ENCODE measurements around the gene SCN3A.

The SCN3A gene

DNA sequence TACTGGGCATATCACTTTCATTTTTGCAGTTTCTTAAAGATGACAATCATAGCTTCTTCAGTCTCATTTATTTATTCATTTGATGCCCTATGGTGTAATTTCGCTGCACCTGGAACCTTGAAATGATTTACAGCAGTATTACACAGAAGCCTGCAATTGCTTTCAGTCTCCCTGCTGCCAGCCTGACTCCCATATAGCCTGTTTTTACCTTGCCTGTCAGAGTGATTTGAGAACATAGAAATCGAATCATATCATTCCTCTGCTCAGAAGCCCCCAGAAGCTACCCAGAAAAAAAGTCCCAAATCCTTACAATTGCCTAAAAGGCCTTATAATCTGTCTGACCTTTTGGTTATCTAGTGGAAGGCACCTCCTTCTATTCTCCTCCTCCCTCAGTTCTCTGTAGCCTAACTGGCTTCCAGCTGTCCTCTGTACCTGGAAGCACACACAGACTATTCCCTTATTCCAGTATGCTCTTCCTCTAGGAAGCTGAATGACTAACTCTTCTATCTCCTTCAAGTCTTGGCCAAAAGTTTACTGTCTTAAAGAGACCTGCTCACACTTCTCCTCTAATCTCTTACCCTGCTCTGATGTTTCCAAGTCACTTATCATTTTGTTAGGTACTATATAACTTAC is 12.6 kb downstream of the SCN3A start:
- DNase-seq (ENCODE audit: low spot score), result no peak

DNA sequence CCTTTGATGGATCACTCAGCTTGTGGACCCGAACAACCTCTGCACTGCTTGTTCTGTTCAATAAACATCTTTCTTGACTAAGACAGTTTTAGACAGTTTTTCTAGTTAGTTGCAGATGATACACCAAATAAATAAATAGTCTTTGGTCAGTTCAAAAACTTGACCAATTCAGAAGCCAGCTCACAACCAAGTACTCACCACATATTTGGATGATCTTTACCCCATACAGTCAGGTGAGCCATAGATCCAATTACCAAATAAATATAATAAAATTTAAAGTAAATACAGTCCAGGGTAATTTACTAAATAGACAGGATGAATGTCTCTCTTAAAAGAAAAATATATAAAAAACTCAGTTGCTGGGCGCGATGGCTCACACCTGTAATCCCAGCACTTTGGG is 18.2 kb downstream of the SCN3A start:
- DNase-seq (ENCODE audit: low spot score), result no peak

DNA sequence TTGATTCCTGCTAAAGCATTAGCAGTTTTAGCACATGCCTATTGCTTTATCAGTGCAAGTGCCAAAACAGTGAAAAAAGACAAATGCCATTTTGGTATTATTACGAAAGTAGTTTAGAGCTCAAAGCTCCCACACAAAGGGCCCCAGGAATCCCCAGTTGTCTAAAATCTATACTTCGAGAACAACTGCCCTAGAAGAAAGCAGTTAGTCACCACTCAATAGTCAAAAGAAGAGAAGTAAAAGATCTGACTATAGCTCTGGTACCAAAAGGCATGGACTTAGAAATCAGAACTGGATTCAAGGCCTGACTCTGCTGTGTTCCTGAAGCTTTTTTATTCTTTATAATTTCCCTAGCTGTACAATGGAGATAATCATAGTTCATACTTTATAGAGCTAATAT is 21.8 kb downstream of the SCN3A start:
- no peak for DNase-seq (ENCODE audit: low spot score)

DNA sequence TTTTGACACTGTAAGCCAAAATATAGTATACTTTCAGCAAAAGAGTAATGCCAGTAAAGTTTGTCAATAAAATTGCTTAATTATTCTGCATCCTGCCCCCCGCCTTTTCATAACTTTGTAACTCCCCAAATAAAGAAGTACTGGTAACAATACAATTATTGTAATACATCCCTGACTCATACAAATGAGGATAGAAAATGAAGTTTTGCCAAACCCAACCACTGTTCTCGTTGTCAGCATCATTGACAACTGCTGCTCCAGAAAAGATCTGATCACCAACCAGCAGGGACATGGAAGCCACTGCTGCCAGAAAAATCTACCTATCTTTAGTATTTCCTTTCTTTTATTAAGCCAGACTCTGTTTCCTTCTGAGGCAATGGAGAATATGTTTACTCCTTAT is 27.1 kb downstream of the SCN3A start:
- DNase-seq (ENCODE audit: low spot score), result no peak

DNA sequence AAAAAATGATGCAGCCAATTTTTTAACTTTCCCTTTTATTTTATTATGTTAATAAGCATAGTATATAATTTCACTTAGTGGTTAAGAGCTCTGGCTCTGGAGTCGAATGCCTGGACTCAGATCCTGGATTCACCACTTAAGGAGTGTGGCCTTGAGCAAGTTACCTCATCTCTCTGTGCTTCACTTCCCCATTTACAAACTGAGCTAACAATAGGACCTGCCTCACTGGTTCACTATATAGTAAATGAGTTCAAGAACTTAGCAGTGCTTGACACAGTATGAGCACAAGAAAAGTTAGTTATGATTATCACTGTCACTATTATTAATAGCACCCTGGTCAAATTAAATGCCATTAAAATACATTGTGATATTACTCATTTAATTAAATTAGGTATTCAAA is 30.6 kb downstream of the SCN3A start:
- DNase-seq (ENCODE audit: low spot score), result no peak

DNA sequence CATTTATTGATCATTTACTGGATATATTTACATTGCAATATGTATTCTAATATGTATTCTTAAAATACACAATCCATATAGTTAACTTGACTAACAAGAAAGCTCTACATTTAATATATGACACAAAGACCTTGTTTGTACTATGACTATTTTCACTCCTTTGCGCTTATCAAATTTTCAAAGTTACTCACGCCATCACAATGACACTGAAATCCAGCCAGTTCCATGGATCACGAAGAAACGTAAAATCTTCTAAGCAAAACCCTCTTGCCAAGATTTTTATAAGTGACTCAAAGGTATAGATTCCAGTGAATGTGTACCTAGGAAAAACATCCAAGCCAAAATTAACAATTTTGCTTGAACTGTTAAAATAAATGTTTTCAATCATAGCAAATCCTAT is 39.6 kb downstream of the SCN3A start:
- no peak for DNase-seq (ENCODE audit: low spot score)

DNA sequence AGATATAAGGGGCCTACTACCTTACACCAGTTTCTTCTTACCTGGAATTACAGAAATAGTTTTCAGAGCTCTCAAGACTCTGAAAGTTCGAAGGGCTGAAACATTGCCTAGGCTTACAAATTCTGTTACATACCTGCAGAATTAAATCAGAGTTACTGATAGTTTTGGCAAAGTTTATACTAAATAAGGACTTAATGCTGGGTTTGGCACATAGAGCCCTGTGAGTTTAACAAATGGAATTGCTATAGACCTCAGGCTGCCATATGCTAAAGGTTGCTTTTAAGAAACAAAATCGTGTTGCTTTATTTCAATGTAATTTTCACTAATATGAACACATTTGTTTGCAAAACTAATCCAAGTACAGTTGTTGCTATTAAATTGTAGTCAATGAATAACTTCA is 40.1 kb downstream of the SCN3A start:
- DNase-seq (ENCODE audit: low spot score), result no peak

DNA sequence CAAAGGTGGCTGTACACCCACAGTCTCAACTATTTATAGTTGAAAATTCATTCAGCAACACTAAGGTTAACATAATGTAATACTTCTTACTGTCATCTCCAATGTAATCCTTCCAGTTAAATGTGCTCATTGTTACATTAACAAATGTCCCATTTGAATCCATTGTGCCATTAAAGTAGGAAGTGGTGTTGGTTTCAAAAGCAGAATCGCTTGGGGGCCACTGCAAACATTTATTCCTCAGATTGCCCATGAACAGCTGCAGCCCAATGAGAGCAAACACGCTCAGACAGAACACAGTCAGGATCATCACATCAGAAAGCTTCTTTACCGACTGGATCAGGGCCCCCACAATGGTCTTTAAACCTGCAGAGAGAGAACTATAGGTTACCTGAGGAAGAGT is 41.4 kb downstream of the SCN3A start:
- DNase-seq (ENCODE audit: low spot score), result no peak

DNA sequence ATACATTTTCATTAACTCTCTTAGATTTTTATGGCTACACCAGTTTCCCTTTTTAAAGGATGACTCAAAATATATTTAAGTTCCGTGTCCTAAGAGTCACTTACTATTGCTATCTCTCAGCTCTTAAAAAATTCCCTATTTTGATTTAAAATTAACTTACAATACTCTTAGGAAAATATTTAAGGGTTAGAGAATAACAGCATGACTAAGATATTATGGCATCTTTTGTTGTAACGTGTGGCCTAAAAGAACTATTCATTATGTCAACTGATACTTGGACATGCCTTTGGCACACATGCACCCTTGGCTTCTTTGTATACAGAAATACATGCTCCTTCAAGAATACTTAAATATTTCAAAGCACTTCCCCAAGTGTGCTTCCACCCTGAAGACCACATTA is 42.3 kb downstream of the SCN3A start:
- no peak for DNase-seq (ENCODE audit: low spot score)

DNA sequence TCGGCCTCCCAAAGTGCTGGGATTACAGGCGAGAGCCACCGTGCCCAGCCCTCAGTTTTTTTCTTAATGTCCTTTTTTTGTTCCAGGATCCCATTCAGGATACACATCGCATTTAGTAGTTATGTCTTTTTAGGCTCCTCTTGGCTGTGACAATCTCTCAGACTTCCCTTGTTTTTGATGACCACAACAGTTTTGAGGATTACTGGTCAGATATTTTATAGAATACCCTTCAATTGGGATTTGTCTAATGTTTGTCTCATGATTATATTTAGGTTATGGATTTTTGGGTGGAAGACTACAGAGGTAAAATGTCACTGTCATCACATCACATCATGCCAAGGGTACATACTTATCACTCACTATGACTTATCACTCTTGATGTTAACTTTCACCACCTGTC is 46.7 kb downstream of the SCN3A start:
- DNase-seq (ENCODE audit: low spot score), result no peak

DNA sequence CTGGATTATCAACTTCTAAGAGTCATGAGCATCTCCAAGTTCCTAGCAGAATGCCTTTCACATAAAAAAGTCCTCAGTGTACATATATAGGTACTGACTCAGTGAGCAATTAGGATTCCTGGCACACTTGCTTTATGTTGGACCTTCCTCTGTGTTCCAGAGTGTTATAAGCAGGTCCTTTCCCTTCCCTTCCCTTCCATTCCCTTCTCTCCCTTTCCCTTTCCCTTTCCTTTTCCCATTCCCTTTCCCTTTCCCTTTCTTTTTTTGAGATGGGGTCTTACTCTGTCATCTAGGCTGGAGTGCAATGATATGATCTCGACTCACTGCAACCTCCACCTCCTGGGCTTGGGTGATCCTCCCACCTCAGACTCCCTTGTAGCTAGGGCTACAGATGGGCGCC is 48.7 kb downstream of the SCN3A start:
- DNase-seq (ENCODE audit: low spot score), result no peak

DNA sequence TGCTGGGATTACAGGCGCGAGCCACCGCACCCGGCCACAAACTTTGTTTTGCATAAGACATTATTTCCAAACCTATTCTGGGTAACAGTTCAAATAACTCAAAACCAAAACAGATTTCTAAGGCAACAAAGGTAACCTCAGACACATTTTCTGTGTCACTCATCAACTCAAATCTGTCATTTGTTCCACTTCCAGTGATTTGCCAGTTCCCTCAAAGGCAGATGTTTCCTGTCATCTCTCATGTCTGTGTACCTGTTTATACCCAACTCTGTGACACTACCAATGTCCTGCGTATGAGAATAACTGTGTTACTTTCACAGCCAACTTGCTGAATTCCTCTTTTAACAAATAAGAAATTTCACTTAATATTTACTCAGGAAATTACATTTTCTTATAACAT is 54.4 kb downstream of the SCN3A start:
- DNase-seq (ENCODE audit: low spot score), result no peak

DNA sequence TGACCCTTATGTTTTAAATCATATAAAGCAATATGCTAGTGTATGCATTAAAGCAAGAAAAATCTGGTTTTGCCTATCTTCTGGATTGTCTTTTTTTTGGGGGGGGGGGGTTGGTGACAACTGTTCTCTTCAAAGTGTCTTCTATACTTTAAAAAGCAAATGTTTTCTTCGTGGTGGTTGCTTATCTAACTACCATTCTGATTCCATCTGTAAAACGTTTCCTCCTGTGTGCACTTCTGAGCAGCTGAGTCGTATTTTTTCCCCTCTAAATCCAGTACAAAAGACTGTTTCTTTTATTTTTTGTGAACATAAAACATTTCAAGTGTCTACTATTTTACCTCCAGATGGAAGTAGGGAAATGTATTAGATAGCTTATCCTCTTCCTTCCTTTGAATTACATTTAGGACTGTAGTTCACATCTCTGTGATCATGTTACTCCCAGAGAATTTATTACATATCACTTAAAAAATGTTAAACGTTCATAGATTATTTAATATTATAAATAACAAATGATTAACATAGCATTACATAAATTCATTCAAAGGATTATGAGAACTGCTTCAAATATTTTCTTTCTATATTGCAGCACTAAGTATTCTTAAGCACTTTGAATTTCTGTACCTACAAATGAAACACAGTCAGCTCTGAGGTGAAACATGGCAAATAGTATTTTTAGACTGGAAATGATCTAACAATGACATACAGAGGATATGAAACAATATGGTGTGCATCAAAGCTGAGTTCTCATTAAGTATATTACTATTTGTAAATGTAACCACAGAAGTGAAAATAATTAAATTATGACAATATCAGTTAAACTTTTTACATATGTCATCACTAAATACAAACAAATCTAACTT is 56.4 kb downstream of the SCN3A start:
- no peak for DNase-seq (ENCODE audit: low spot score)

DNA sequence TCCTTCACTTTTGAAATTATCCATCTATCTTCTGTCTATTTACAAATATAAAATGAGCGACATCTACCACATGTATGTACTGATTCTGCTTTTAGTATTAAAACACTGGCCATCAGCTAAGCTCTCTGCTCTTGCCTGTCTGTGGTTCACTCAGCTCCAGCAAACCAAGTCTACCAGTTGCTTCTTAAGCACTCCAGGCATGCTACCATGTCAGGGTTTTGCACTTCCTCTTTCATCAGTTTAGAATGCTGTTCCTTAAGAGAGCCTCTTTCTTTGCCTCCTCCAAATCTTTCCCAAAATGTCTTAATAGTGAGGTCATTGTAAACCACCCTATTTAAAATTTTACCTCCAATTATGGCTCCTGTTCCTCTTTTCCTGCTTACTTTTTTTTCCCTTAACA is 59.5 kb downstream of the SCN3A start:
- DNase-seq (ENCODE audit: low spot score), result no peak

DNA sequence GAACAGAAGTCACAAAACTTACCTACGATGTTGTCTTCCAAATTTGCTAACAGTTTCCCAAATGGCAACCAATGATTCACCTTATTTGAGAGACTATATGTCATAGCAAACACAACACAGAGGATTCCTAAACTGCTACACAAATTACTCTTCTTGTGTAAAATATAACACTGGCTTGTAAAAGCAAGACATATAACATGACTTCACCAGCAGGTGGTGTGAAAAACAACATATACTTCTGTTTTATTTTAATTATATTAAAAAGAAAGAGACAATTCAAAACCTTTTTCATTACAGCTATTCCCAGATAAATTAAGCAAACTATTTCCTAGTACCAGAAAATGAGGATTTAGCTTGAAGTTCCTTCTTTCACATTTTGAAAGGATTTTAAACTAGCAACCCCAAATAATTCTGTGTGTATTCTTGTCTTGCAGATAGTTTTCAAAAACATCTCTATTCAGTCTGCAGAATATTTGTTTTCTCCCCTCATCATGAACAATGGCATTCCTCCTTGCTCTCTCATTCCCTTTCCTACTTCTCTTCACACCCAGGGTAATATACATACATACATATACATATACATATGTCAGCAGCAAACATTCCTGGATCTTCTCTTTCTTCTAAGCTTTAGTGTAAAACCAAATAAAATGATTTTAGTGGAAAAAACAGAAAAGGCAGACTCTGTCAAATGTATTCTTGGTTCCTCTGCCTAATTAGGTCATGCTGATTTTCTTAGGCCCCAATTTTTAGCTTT is 62.1 kb downstream of the SCN3A start:
- DNase-seq (ENCODE audit: low spot score), result no peak

DNA sequence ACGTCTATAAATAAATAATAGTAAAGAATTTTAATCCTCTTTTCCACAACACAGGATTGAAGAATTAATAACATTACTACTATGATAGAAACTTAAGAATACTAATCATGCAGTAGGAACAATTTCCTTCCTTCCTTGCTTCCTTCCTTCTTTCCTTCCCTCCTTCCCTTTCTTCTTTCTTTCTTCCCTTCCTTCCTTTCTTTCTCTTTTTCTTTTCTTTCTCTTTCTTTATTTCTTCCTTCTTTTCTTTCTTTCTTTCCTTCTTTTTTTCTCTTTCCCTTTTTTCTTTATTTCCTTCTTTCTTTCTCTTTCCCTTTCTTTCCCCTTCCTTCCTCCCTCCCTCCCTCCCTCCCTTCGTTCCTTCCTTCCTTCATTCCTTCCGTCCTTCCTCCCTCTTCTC is 77.6 kb downstream of the SCN3A start:
- DNase-seq (ENCODE audit: low spot score), result no peak

DNA sequence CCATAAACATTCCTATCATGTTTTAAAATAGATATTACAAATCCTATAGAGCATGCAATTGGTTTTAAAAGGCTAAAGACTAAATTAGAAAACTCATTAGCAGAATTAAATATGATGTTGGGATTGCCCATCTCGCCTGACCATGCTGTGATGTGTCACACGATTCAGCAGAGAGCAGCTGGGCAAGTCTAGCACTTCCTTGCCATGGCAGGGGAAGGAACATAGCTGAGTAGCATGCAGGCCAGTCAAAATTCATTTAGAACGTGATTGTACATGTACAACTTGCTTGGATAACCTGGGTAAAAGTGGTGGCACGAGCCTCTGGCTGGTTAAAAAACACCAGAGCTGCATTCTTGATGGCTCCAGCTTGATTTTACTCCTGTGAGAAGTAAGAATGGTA is 81.3 kb downstream of the SCN3A start:
- DNase-seq (ENCODE audit: low spot score), result no peak

DNA sequence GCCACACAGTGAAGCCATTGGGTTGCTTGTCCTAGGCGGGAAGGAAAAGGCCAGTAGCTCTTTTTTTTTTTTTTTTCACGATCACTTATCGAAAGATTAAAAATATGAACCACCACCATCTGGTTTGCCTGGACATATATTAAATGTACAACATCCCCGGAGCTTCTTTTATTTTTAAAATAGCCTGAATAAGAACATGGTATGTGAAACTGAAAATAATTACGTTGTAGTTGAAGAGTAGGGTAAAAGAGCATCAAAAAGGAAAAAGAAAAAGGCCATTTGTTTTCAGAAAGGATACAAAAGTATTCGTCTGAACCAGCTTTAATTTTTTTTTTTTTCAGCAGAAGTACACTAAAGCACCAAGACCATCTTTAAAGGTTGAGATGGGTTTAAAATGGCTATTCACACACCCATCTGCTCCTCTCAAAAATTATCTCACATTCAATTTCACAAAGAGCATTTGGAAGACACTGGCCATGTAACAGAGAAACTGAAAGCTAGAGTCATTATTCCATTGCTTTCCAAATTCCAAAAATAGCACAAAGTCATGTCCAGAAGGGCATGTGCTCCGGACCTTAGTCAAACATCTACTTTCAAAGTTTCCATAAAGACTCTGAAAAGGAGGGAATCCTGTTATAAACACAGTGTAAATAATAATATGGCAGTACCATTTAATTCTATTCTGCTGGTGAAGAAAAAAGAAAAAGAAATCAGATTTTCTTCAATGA is 82.9 kb downstream of the SCN3A start:
- DNase-seq (ENCODE audit: low spot score), result no peak

DNA sequence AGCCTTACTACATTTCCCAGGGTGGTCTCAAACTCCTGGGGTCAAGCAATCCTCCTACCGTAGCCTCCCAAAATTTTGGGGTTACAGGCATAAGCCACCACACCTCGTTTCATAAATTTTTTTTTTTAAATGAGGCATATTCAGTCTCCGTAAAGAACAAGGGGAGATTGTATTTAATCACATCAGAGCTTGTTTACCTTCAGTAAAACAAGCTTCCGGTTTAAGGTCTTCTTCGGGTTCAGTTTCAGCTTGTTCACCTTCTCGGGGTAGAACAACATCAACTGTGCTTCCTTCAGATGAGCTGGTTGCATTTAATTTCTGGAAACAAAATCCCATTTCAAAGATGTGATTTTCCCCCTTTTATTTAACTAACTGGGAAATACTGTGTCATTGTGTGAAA is 88.6 kb downstream of the SCN3A start:
- no peak for DNase-seq (ENCODE audit: low spot score)

DNA sequence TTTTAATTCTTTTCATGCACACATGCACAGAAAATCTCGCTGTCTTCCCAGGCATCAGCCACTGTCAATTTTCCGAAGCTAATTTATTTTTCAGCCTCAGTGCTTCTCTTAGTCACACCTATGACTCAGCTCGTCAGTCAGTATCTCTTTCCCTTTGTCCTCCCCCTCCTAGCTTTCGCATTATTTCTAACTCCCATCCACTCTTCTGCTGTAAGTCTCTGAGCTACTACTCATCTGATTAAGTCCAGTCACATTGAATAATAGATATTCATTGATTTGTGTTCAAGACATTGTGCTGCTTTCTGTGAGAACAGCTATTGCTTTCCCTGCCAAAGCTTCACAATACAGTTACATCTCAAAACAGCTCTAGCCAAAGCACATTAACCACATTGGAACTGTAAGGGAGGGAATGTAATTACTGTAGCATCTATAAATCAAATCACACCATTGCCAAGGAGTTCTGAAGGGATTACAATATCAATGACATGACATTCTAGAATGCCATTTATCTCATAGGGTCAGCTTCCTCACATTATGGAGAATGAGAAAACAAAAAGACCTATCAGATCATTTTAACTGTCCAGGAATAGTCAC is 89.4 kb downstream of the SCN3A start:
- peak; percentile 4 for DNase-seq (ENCODE audit: low spot score)

DNA sequence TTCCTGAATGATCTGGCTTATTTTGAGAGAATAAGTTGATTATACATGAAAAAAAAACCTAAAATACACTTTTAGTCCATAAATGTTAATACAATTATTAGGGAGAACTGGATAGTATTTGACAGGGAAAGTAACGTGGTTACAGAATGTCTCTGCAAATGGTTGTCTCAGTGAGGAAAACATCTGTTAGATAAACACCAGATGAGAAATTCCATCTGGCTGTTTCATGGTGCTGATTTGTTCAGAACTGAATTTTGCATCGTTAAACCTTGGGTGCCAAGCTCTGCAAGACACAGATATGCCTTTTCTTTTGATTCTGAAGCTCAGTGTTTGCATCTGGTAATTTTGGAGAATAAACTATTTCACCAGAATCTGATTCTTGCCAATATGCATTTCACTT is 90.4 kb downstream of the SCN3A start:
- DNase-seq (ENCODE audit: low spot score), result no peak

DNA sequence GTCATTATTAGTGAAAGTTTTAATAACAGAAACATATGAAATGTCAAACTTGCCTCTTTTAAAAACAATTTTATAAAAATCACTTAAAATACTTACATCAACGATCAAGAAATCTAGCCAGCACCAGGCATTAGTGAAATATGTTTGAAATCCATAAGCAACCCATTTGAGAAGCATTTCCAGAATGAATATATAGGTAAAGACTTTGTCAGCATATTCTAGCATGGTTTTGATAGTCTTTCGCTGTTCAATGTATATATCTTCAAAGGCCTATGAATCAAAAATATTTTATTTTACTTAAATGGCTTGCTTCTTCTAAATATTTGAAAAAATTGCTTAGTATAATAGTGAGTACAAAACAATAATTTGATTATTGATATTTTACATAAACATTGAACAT is 91.1 kb downstream of the SCN3A start:
- DNase-seq (ENCODE audit: low spot score), result no peak
